Lower lobe of right lung (tissue), 2 donors: ENCODE data around the gene PLA2G2E. TPM values are rescaled to one million over a fixed set of nuclear protein-coding genes. Genes with fewer than 3 reads are reported as not detected.

Source experiments
- ATAC-seq, 2 donors: fragments of 200-7000 bp; cut with Tn5 transposase; one replicate each; pipeline ENCODE4 v1.9.1; 2020 to 2022; ENCODE audit warnings: mild to moderate bottlenecking in 2 of 2, moderate library complexity in 2 of 2
- DNase-seq: peaks from one replicate; pipeline ENCODE4 v3.0.0-alpha.2; 2020
- H3K27ac ChIP-seq: fragments of 200-600 bp; one replicate; pipeline ENCODE4 v1.8.0; 2022
- H3K27me3 ChIP-seq: fragments of 200-600 bp; one replicate; pipeline ENCODE4 v1.8.0; 2022; ENCODE audit warnings: low read depth
- H3K36me3 ChIP-seq: fragments of 200-600 bp; one replicate; pipeline ENCODE4 v1.8.0; 2022; ENCODE audit warnings: mild to moderate bottlenecking
- H3K4me1 ChIP-seq: fragments of 200-600 bp; one replicate; pipeline ENCODE4 v1.8.0; 2022
- H3K4me3 ChIP-seq: fragments of 200-600 bp; one replicate; pipeline ENCODE4 v1.8.0; 2022; ENCODE audit warnings: mild to moderate bottlenecking
- H3K9me3 ChIP-seq: fragments of 200-600 bp; one replicate; pipeline ENCODE4 v1.8.0; 2022
- intact Hi-C: fragments of 100-400 bp; cut with DNase I; formaldehyde crosslinking; loops from one replicate; pipeline ENCODE4 v1.11.0; 2022
- total RNA-seq: library from RNA; stranded (reverse); fragmentation: NEBNext Ultra II Directional; extraction: Animal tissue kit (Norgen Biotek cat#: 25700); gene quantifications from one replicate; pipeline ENCODE4 v1.2.1, GENCODE V29; 2021
- TF ChIP-seq, protein P1 (sequence below): fragments of 200-600 bp; IDR thresholded peaks from one replicate; pipeline ENCODE4 v1.8.0; 2022; ENCODE audit warnings: antibody characterized with exemption, mild to moderate bottlenecking
- donor health status: DM: no; HTN: yes; CAD: no; lungs with severe emphysema.

Gene PLA2G2E
- total RNA-seq, 1 donor from 2014 or later: not detected

DNA sequence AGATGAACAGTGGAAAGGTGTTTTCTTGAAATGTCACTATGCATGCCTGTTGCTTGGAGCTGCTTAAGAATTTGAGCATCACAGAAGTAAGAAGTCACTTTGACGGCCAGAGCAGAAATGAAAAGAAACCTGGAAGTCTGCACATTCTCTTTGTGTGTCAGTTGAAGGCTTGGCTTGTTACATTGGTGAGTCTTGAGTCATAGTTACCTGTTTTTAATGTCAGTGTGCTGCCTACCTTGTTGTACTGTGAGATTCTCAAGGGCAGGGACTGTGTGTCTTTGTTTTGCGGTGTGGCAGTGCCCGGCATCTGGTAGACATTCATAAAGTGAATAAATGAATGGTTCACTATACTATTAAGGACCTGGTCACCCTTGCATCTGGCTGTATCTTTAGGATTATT lies 31.3 kb downstream of the PLA2G2E start:
- Histone ChIP-seq H3K27me3 (no peaks in the 10 kb centered on the region), H3K27ac (no peak overlapping the region), H3K4me1 (peaks cover 8% of the 10 kb centered on the region), H3K9me3 (no peaks in the 10 kb centered on the region), H3K4me3 (no peak overlapping the region), H3K36me3 (peaks cover 64% of the 10 kb centered on the region)
- intact Hi-C loops: no loop called here
- no peak for ATAC-seq
- DNase-seq: no peak
- TF ChIP-seq, protein P1, sequence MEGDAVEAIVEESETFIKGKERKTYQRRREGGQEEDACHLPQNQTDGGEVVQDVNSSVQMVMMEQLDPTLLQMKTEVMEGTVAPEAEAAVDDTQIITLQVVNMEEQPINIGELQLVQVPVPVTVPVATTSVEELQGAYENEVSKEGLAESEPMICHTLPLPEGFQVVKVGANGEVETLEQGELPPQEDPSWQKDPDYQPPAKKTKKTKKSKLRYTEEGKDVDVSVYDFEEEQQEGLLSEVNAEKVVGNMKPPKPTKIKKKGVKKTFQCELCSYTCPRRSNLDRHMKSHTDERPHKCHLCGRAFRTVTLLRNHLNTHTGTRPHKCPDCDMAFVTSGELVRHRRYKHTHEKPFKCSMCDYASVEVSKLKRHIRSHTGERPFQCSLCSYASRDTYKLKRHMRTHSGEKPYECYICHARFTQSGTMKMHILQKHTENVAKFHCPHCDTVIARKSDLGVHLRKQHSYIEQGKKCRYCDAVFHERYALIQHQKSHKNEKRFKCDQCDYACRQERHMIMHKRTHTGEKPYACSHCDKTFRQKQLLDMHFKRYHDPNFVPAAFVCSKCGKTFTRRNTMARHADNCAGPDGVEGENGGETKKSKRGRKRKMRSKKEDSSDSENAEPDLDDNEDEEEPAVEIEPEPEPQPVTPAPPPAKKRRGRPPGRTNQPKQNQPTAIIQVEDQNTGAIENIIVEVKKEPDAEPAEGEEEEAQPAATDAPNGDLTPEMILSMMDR: no peak

DNA sequence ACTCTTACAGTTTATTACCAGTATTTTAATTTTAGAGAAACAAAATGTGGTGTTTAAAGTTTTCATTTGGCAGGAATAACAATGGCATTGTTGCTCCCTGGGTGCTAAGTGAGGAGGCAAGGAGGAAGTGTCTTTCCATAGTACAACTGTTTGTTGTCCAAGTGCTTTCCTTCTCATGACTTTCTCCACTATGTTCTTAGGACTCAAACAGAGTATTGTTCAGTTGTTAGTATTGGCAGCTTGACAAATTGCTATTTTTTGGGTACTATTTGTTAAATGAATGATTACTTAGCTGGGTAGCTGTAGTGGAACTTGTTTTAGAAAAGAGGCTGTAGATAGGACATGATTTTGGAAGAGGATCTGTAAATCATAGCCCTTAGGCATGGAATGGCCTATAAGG lies 33.8 kb downstream of the PLA2G2E start:
- H3K36me3 ChIP-seq: peaks cover 40% of the 10 kb centered on the region
- intact Hi-C loops: no loop called here
- ATAC-seq: no peak

DNA sequence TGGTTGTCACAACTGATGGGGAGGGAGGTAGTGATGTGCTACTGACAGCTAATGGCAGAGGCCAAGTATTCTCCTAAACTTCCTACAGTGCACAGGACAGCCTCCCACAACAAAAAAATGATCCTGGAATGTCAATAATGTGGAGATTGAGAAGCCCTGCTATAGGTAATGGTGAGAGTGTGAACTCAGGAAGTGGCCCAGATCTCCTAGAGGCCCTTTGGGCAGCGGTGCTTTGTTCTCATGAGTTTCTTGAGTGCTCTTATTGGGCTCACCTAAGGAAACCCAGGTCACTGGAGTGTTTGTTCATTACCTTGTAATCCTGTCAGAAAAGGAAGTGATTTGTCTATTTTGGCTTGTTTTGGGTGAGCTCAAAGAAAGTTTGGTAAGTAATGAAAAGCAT lies 35.3 kb downstream of the PLA2G2E start:
- Histone ChIP-seq H3K27me3 (no peaks in the 10 kb centered on the region), H3K9me3 (no peaks in the 10 kb centered on the region), H3K27ac (no peak overlapping the region), H3K4me3 (no peak overlapping the region), H3K4me1 (peaks cover 31% of the 10 kb centered on the region), H3K36me3 (peaks cover 27% of the 10 kb centered on the region)
- TF ChIP-seq, protein P1: no peak
- intact Hi-C loops: no loop called here
- DNase-seq: no peak
- ATAC-seq: peak; percentile 76 to 81

More for the DNA sequence above, 33.8 kb downstream of the PLA2G2E start:
- no peak overlapping the region for H3K4me3 ChIP-seq
- DNase-seq: no peak
- no peak overlapping the region for H3K27ac ChIP-seq
- H3K4me1 ChIP-seq: peaks cover 17% of the 10 kb centered on the region
- H3K27me3 ChIP-seq: no peaks in the 10 kb centered on the region
- TF ChIP-seq, protein P1: no peak
- no peaks in the 10 kb centered on the region for H3K9me3 ChIP-seq

DNA sequence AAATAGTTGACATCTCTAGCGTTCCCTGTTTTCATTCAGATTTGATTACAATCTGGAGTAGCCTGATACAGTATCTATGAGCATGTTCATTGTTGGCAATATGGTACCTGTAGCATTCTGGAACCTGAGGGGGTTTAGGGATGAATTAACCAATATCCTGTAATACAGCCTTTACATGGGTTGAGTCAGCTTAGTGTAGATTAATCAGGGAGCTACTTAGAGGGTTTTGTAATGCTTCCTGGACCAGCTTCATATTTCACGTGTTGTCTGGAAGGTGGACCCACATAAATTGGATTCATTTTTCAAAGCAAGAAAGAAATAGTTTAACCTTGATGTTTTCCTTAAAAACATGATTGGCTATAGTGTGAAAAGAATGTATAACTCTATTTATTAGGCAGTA lies 37.6 kb downstream of the PLA2G2E start:
- Histone ChIP-seq H3K27me3 (no peaks in the 10 kb centered on the region), H3K9me3 (no peaks in the 10 kb centered on the region), H3K4me1 (peaks cover 34% of the 10 kb centered on the region), H3K36me3 (peaks cover 6% of the 10 kb centered on the region), H3K4me3 (no peak overlapping the region), H3K27ac (no peak overlapping the region)
- DNase-seq: no peak
- TF ChIP-seq, protein P1: no peak
- intact Hi-C loops: no loop called here
- no peak for ATAC-seq

DNA sequence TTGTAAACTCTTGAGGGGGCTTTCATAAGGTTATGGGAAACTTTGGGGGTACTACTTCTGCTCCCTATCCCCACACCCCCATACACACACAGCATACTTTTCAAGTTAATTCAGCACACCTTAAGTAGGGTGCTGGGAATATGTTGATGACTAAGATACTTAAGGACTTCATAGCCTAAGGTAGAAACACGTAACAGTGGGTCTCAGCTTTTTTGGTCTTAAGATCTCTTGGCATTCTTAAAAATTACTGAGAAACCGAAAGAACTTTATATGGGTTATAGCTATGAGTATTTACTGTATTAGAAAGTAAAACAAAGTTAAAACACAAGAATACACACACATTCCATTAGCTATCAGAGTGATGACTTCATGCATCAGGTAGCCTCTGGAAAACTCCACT lies 39.1 kb downstream of the PLA2G2E start:
- Histone ChIP-seq H3K9me3 (no peaks in the 10 kb centered on the region), H3K4me1 (peaks cover 34% of the 10 kb centered on the region), H3K4me3 (no peak overlapping the region), H3K27me3 (no peaks in the 10 kb centered on the region), H3K36me3 (no peaks in the 10 kb centered on the region), H3K27ac (no peak overlapping the region)
- intact Hi-C loops: no loop called here
- DNase-seq (no peak), ATAC-seq (peak in 1 of 2 donors; percentile 68)
- TF ChIP-seq, protein P1: no peak
